ENCODE results near the gene MFSD2A. TPM values are rescaled to one million over a fixed set of nuclear protein-coding genes. Genes with fewer than 3 reads are reported as not detected.
"Not testable (repeated sequence)": the region's sequence is repeated elsewhere in the genome, so short reads cannot be mapped to it uniquely, and the experiment has no call there.

MFSD2A gene
- total RNA-seq, 1 donor from 2014 or later = 47.8 TPM

- H3K4me1 Mint-ChIP-seq (ENCODE audit: low read depth) = peaks cover 2% of the 10 kb centered on the region
- H3K36me3 Mint-ChIP-seq (ENCODE audit: low read depth) = no peaks in the 10 kb centered on the region
- intact Hi-C loops (cut with micrococcal nuclease) = no loop called here
- no peak overlapping the region for H3K27ac Mint-ChIP-seq
- DNase-seq (ENCODE audit: low spot score) = no peak
- H3K4me3 Mint-ChIP-seq (ENCODE audit: low read depth) = no peak overlapping the region
- peaks cover 1% of the 10 kb centered on the region for H3K27me3 Mint-ChIP-seq (ENCODE audit: low read depth)
- no peaks in the 10 kb centered on the region for H3K9me3 Mint-ChIP-seq
Measured at GRCh38 chr1:39981945-39982344, 27.0 kb downstream of the MFSD2A start.

- H3K27me3 Mint-ChIP-seq (ENCODE audit: low read depth); H3K4me3 Mint-ChIP-seq (ENCODE audit: low read depth); H3K4me1 Mint-ChIP-seq (ENCODE audit: low read depth); H3K36me3 Mint-ChIP-seq (ENCODE audit: low read depth); H3K27ac Mint-ChIP-seq; DNase-seq (ENCODE audit: low spot score); intact Hi-C loops (cut with micrococcal nuclease); H3K9me3 Mint-ChIP-seq: not testable (repeated sequence)
Measured at GRCh38 chr1:39984480-39984879, 29.5 kb downstream of the MFSD2A start.

- Mint-ChIP-seq H3K4me1 (ENCODE audit: low read depth) (peaks cover 2% of the 10 kb centered on the region), H3K4me3 (ENCODE audit: low read depth) (no peak overlapping the region), H3K9me3 (no peaks in the 10 kb centered on the region), H3K27ac (no peak overlapping the region), H3K27me3 (ENCODE audit: low read depth) (peaks cover 1% of the 10 kb centered on the region), H3K36me3 (ENCODE audit: low read depth) (no peaks in the 10 kb centered on the region)
- intact Hi-C loops (cut with micrococcal nuclease) = no loop called here
- no peak for DNase-seq (ENCODE audit: low spot score)
Measured at GRCh38 chr1:39984951-39985350, 30.0 kb downstream of the MFSD2A start.

- intact Hi-C loops (cut with micrococcal nuclease) = no loop called here
Measured at GRCh38 chr1:39987869-39988268, 32.9 kb downstream of the MFSD2A start.

GRCh38 chr1:39988618-39989343 is 33.8 kb downstream of the MFSD2A start:
- H3K36me3 Mint-ChIP-seq (ENCODE audit: low read depth) = no peaks in the 10 kb centered on the region
- DNase-seq (ENCODE audit: low spot score) = no peak
- H3K4me1 Mint-ChIP-seq (ENCODE audit: low read depth) = no peaks in the 10 kb centered on the region
- no peak overlapping the region for H3K27ac Mint-ChIP-seq
- H3K4me3 Mint-ChIP-seq (ENCODE audit: low read depth) = no peak overlapping the region
- H3K27me3 Mint-ChIP-seq (ENCODE audit: low read depth) = peaks cover 1% of the 10 kb centered on the region
- intact Hi-C loops (cut with micrococcal nuclease) = no loop called here
- H3K9me3 Mint-ChIP-seq = no peaks in the 10 kb centered on the region

More at GRCh38 chr1:39987869-39988268, 32.9 kb downstream of the MFSD2A start:
- Mint-ChIP-seq H3K9me3 (no peaks in the 10 kb centered on the region), H3K27me3 (ENCODE audit: low read depth) (peaks cover 1% of the 10 kb centered on the region), H3K36me3 (ENCODE audit: low read depth) (no peaks in the 10 kb centered on the region), H3K27ac (no peak overlapping the region), H3K4me1 (ENCODE audit: low read depth) (no peaks in the 10 kb centered on the region), H3K4me3 (ENCODE audit: low read depth) (no peak overlapping the region)
- no peak for DNase-seq (ENCODE audit: low spot score)

GRCh38 chr1:39990428-39990827 is 35.5 kb downstream of the MFSD2A start:
- no peak overlapping the region for H3K4me3 Mint-ChIP-seq (ENCODE audit: low read depth)
- peaks cover 1% of the 10 kb centered on the region for H3K27me3 Mint-ChIP-seq (ENCODE audit: low read depth)
- H3K27ac Mint-ChIP-seq = no peak overlapping the region
- no peaks in the 10 kb centered on the region for H3K36me3 Mint-ChIP-seq (ENCODE audit: low read depth)
- no peaks in the 10 kb centered on the region for H3K9me3 Mint-ChIP-seq
- no peaks in the 10 kb centered on the region for H3K4me1 Mint-ChIP-seq (ENCODE audit: low read depth)
- intact Hi-C loops (cut with micrococcal nuclease) = no loop called here
- DNase-seq (ENCODE audit: low spot score) = no peak

- Mint-ChIP-seq H3K27me3 (ENCODE audit: low read depth) (no peaks in the 10 kb centered on the region), H3K9me3 (no peaks in the 10 kb centered on the region), H3K4me1 (ENCODE audit: low read depth) (peaks cover 9% of the 10 kb centered on the region), H3K27ac (no peak overlapping the region), H3K36me3 (ENCODE audit: low read depth) (no peaks in the 10 kb centered on the region), H3K4me3 (ENCODE audit: low read depth) (no peak overlapping the region)
- intact Hi-C loops (cut with micrococcal nuclease) = no loop called here
- no peak for DNase-seq (ENCODE audit: low spot score)
Measured at GRCh38 chr1:39992234-39992633, 37.3 kb downstream of the MFSD2A start.

- intact Hi-C loops (cut with micrococcal nuclease) = no loop called here
Measured at GRCh38 chr1:39992888-39993287, 37.9 kb downstream of the MFSD2A start.

GRCh38 chr1:39995973-39996393 is 41.0 kb downstream of the MFSD2A start:
- DNase-seq (ENCODE audit: low spot score) = no peak
- intact Hi-C loops (cut with micrococcal nuclease) = no loop called here
- Mint-ChIP-seq H3K27ac (no peak overlapping the region), H3K4me1 (ENCODE audit: low read depth) (peaks cover 9% of the 10 kb centered on the region), H3K9me3 (no peaks in the 10 kb centered on the region), H3K36me3 (ENCODE audit: low read depth) (no peaks in the 10 kb centered on the region), H3K4me3 (ENCODE audit: low read depth) (no peak overlapping the region), H3K27me3 (ENCODE audit: low read depth) (no peaks in the 10 kb centered on the region)

More at GRCh38 chr1:39992888-39993287, 37.9 kb downstream of the MFSD2A start:
- no peak for DNase-seq (ENCODE audit: low spot score)
- no peak overlapping the region for H3K27ac Mint-ChIP-seq
- H3K4me1 Mint-ChIP-seq (ENCODE audit: low read depth) = peaks cover 9% of the 10 kb centered on the region
- H3K27me3 Mint-ChIP-seq (ENCODE audit: low read depth) = no peaks in the 10 kb centered on the region
- no peaks in the 10 kb centered on the region for H3K36me3 Mint-ChIP-seq (ENCODE audit: low read depth)
- H3K9me3 Mint-ChIP-seq = no peaks in the 10 kb centered on the region
- H3K4me3 Mint-ChIP-seq (ENCODE audit: low read depth) = no peak overlapping the region

- no peak overlapping the region for H3K27ac Mint-ChIP-seq
- no peaks in the 10 kb centered on the region for H3K36me3 Mint-ChIP-seq (ENCODE audit: low read depth)
- intact Hi-C loops (cut with micrococcal nuclease) = no loop called here
- DNase-seq (ENCODE audit: low spot score) = no peak
- H3K4me1 Mint-ChIP-seq (ENCODE audit: low read depth) = peaks cover 9% of the 10 kb centered on the region
- no peaks in the 10 kb centered on the region for H3K27me3 Mint-ChIP-seq (ENCODE audit: low read depth)
- no peak overlapping the region for H3K4me3 Mint-ChIP-seq (ENCODE audit: low read depth)
- H3K9me3 Mint-ChIP-seq = no peaks in the 10 kb centered on the region
Measured at GRCh38 chr1:39996396-39997004, 41.6 kb downstream of the MFSD2A start.

GRCh38 chr1:40001456-40001855 is 46.5 kb downstream of the MFSD2A start:
- Mint-ChIP-seq H3K4me3 (ENCODE audit: low read depth) (no peak overlapping the region), H3K4me1 (ENCODE audit: low read depth) (peaks cover 2% of the 10 kb centered on the region), H3K27ac (no peak overlapping the region), H3K9me3 (no peaks in the 10 kb centered on the region), H3K36me3 (ENCODE audit: low read depth) (no peaks in the 10 kb centered on the region), H3K27me3 (ENCODE audit: low read depth) (peaks cover 19% of the 10 kb centered on the region)
- DNase-seq (ENCODE audit: low spot score) = no peak
- intact Hi-C loops (cut with micrococcal nuclease) = no loop called here

- H3K9me3 Mint-ChIP-seq = no peaks in the 10 kb centered on the region
- intact Hi-C loops (cut with micrococcal nuclease) = no loop called here
- H3K27me3 Mint-ChIP-seq (ENCODE audit: low read depth) = peaks cover 20% of the 10 kb centered on the region
- H3K36me3 Mint-ChIP-seq (ENCODE audit: low read depth) = no peaks in the 10 kb centered on the region
- H3K27ac Mint-ChIP-seq = no peak overlapping the region
- H3K4me3 Mint-ChIP-seq (ENCODE audit: low read depth) = no peak overlapping the region
- DNase-seq (ENCODE audit: low spot score) = no peak
- H3K4me1 Mint-ChIP-seq (ENCODE audit: low read depth) = no peaks in the 10 kb centered on the region
Measured at GRCh38 chr1:40003156-40004093, 48.5 kb downstream of the MFSD2A start.

GRCh38 chr1:40004857-40005256 is 49.9 kb downstream of the MFSD2A start:
- intact Hi-C loops (cut with micrococcal nuclease) = no loop called here
- DNase-seq (ENCODE audit: low spot score) = no peak

More at GRCh38 chr1:40004857-40005256, 49.9 kb downstream of the MFSD2A start:
- Mint-ChIP-seq H3K9me3 (no peaks in the 10 kb centered on the region), H3K4me3 (ENCODE audit: low read depth) (no peak overlapping the region), H3K27me3 (ENCODE audit: low read depth) (peaks cover 20% of the 10 kb centered on the region), H3K36me3 (ENCODE audit: low read depth) (no peaks in the 10 kb centered on the region), H3K27ac (no peak overlapping the region), H3K4me1 (ENCODE audit: low read depth) (no peaks in the 10 kb centered on the region)

All from activated T-helper 2 cell treated with anti-CD3 and anti-CD28 coated beads, Interferon-gamma antibody, Interleukin-2, Interleukin-4, amounts not matched to agents 10 μg/mL and 5 μg/mL and 100 μg/mL, durations not matched to agents 14 hours and 24 hours and 36 hours (primary cell).